GM18858 (cell line): ENCODE data around the gene PSMG2.

Source experiments
- ATAC-seq: cut with Tn5 transposase; IDR thresholded peaks from one replicate; pipeline ENCODE4 v1.9.1; 2021; ENCODE audit not compliant: unreplicated experiment

The PSMG2 gene, protein sequence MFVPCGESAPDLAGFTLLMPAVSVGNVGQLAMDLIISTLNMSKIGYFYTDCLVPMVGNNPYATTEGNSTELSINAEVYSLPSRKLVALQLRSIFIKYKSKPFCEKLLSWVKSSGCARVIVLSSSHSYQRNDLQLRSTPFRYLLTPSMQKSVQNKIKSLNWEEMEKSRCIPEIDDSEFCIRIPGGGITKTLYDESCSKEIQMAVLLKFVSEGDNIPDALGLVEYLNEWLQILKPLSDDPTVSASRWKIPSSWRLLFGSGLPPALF

DNA sequence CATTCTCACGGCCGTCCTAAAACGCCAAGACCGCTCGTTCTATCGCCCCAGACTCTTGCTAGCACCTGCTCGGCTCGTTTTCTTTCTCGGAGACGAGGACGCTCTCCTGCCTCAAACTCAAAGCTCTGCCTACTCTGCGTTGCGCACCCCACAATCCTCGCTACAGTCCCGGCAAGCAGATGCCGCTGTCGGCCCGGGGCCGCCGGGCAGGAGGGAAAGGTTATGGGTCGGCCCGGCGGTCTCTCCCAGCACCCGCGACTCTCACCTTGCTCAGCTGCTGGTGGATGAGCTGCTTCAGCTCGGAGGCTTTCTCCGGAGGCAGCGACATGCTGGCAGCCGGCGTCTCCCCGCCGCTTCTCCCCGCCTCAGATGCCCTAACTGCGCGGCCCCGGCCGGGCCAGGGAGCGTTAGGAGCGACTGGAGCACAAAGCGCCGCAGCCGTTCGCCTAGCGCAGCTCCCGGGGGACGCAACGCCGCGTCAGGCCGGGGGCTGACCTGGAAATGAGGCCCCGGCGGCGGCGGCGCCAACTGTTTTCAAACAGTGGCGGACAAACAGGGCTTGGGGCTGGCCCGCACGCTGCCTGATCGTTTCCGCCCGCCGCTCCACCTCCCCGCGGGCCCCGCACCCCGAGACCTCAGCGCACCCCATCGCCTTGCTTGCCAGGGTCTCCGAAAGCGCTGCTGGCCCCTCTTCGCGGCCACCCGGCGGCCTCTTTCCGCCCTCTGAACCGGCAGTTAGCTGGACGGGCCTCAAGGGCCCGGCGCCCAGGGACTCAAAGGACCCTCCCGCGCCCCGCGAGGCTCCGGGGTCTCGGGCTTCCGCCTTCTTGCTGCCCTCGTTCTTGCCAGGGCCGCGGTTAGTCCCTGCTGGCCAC is at the start of gene PSMG2, which contains the start of gene CEP76:
Gene PSMG2 (plus strand): TSS at position 822 of the 875 bp plus-strand sequence. CDS start 66 bp downstream, outside the sequence.
Gene CEP76 (minus strand): TSS at position 503 of the 875 bp plus-strand sequence. CDS start 175 bp downstream, at position 328.
- peak; percentile 45 for ATAC-seq

DNA sequence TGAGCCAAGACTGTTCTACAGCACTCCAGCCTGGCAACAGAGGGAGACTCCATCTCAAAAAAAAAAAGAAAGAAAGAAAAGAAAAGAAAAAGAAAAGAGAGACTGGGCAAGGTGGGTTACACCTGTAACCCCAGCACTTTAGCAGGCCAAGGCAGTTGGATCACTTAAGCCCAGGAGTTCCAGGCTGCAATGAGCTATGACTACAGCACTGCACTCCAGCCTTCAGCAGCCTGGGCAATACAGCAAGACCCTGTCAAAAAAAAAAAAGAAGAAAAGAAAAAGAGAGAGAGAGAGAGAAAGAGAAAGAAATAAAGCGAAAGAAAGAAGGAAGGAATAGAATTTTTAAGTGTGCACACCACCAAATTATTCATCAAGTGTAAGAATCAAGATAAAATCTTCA is 47.9 kb upstream of the PSMG2 start:
- ATAC-seq, result no peak

GRCh38 chr18:12656605-12656937 is 46.3 kb upstream of the PSMG2 start:
- no peak for ATAC-seq

GRCh38 chr18:12656938-12657683 is 45.7 kb upstream of the PSMG2 start:
- ATAC-seq, result no peak

GRCh38 chr18:12657684-12658425 is 45.0 kb upstream of the PSMG2 start, which contains the start of gene SPIRE1:
Gene SPIRE1, minus strand, starts transcription at chr18:12658107. Its CDS starts 241 bp downstream, at chr18:12657866.
- no peak for ATAC-seq

- no peak for ATAC-seq
Measured at GRCh38 chr18:12658426-12659138, 44.3 kb upstream of the PSMG2 start.

- ATAC-seq, result no peak
Measured at GRCh38 chr18:12659904-12660605, 42.8 kb upstream of the PSMG2 start.

- no peak for ATAC-seq
Measured at GRCh38 chr18:12668041-12668440, 34.8 kb upstream of the PSMG2 start.

- no peak for ATAC-seq
Measured at GRCh38 chr18:12679183-12679786, 23.6 kb upstream of the PSMG2 start.

- no peak for ATAC-seq
Measured at GRCh38 chr18:12686100-12686499, 16.7 kb upstream of the PSMG2 start.

GRCh38 chr18:12689256-12689850 is 13.5 kb upstream of the PSMG2 start:
- no peak for ATAC-seq

DNA sequence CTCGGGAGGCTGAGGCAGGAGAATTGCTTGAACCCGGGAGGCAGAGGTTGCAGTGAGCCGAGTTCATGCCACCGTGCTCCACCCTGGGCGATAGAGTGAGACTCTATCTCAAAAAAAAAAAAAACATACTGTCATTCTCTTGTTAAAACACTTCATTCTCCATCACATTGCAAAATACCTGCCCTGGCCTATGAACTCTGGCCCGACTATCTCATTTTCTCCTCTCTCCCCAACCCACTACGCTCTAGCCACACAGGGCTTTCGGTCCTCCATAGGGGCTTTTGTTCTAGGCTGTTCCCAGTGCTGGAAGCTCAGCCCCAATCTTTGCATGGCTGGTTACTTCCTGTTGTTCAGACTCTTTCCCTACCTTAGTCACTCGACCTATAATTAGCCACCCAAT is 10.6 kb upstream of the PSMG2 start:
- no peak for ATAC-seq

DNA sequence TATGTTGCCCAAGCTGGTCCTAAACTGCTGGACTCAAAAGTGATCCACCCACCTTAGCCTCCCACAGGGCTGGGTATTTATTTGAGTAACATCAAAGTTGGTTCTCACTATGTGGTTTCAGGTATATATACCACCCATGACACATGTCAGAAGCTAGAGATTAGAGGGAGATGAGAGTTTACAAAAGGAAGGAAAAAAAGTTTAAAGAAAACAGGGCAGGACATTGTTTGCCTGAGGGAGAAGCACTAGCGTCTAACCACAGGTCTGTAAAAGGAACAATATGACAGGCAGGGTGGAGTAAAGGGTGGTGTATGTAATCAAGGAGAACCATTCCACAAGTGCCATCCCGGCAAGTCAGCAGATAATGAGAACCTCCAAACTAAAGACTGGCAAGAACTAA is 8.8 kb upstream of the PSMG2 start:
- ATAC-seq, result no peak

GRCh38 chr18:12699747-12700146 is 3.1 kb upstream of the PSMG2 start:
- no peak for ATAC-seq

GRCh38 chr18:12701161-12701560 is 1.7 kb upstream of the PSMG2 start:
- no peak for ATAC-seq

DNA sequence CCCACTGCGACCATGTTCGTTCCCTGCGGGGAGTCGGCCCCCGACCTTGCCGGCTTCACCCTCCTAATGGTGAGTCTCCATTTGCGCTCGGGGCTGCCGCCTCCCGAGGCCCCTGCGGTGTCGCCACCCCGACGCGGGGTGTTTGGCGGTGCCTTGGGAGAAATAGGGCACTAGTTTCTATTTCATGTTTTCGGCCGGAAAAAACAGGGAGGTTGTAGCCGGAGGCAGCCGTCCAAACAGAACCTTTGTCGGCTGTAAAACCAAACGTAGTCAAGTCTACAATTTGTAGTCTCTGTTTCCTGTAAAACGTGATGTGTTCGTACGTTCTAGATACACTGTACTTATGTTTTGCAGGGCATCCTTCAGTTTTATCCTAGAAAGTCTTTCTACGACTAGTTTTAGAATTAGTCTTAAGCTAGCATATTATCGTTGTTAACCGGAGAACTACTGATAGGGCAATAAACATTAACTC is 290 bp downstream of the PSMG2 start:
- ATAC-seq, result peak; percentile 27

GRCh38 chr18:12703664-12704063 is 822 bp downstream of the PSMG2 start:
- ATAC-seq, result no peak

GRCh38 chr18:12711446-12711845 is 8.6 kb downstream of the PSMG2 start:
- ATAC-seq, result no peak
